EH (cell line): ENCODE measurements around the gene CMSS1.

ENCODE experiments used
- DNase-seq: peaks from one replicate; pipeline ENCODE4 v3.0.0-alpha.2; 2015; ENCODE audit warnings: low read depth

CMSS1 gene

DNA sequence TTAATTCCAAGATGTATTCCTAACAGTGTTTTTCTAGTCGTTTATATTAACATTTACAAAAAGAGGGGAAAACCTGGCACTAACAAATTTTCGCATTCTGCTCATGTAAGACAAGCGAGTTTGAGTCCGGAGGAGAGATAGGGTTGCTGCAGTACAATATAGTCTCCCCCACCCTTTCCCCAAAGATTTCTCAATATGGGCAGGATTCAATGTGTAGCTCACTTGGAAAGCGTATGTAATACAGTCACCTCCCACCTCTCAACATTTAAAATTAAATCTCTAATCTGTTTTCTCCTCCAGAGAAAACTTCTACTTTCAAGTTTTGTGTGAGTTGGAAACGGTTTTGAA, 57.9 kb downstream of the CMSS1 start:
- DNase-seq: peak; percentile 76

DNA sequence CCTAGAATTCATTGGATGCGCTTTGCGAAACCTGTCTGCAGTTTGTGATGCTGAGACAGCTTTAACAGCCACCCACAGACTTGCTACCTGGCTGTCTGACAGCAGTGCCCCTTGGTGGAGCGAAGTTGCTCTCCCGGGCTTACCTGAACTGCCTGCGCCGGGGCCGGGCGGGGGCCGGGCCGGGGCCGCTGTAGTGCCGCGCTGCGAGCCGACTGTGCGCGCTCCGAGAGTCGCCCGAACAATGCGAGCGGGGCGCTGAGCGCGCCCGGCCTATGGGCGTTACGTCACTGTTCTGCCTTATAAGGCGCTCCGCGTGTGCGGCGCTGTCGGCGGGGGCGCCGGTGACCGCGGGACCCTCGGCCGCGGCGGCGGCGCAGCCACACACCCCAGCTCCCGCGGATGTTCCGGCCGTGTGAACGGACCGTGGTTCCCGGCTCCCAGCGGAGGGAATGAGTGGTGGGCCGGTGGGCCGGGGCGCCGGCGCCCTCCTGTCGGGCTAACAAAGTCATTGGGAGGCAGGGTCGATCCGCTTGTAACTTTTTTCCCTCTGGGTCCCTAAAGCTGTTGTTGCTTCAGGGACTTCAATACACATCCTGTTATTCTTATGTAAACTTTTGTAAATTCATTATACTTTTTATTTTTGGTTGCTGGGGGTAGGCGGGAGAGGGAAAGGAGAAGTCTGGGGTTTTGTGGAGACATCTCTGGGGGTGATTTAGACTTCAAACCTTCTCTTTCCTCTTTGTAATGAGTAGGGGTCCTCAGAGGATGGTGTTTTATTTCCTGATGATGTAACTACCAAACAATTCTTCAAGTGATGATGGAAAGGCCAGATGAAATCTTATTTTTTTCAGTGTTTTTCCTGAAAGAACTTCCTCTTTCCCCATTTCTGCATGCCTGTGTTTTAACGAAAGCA, 58.5 kb downstream of the CMSS1 start:
- peak; percentile 86 for DNase-seq

DNA sequence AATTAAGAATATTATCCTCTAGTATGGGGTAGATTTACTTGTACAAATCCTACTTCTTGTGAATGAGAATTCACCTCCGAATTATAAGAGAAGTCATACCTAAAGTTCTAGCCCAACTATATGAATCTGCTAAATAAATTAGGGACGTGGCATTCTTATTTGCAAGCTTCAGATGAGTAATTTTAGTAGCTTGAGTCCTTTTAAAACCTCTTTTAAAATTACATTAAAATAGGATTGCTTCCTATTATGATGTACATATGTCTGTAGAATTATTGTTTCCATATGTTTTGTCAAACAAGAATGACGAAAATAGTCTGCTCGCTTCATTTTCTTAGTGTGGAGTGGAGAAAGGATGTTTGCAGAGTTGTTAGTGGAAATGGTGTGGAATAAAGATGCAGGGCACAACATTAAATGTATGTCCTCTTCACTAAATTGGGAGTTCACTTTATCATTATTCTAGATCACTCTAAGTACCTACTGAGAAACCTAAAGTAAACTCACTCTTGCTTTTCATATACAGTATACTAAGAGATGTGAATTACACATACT, 59.4 kb downstream of the CMSS1 start:
- no peak for DNase-seq

DNA sequence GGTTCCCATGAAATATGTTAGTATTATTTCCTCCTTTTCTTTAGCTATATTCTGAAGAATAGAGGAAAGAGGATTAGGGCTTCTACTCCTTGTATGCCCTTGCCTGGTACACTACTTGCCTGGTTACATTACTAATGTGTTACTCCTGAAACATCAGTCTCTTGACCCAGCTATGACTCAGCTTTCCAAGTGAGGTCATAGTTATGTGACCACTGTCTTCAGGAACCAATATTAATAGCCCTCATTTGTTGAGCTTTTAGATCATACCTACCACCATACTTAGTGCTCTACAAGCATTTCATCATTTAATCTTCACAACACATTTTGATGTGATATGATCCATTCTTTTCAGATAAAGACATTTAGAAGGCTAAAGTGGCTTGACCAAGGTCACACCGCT, 60.3 kb downstream of the CMSS1 start:
- DNase-seq: peak; percentile 86

DNA sequence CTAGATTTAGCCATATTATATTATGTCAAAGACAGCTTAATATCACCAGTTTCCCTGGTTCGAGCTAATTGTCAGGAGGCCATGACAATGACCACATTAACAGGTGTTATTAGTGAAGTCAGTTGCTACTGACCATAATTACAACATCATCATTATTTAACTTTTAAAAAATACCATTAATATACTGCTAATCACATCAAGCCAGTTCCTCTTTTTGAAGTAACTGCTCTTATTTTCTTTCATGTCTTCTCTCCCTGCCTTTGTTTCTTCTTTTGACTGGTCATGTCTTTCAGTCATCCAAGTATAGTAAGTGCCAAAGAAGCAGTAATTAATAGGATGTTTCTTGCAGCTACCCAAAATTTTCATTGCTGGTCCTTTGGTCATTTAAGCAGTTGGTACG, 61.6 kb downstream of the CMSS1 start:
- no peak for DNase-seq

DNA sequence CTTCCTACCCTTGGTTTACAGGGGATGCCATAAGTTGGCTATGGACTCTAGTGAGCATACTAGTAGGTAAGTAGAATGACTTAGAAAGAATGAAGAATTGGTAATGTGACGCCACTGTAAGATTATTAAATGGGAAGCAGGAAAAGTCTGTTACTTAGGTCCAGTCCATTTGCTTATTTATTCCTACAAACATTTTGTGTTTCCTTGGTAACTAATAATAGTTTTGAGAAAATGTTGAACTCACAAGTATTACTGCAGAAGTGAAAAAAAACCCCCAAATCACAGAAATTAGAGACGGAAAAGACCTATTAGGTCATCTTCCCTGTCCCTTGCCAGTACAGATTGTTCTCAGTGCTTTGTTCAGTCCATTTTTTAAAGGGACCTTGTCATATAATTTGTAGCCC, 63.5 kb downstream of the CMSS1 start:
- DNase-seq: no peak

DNA sequence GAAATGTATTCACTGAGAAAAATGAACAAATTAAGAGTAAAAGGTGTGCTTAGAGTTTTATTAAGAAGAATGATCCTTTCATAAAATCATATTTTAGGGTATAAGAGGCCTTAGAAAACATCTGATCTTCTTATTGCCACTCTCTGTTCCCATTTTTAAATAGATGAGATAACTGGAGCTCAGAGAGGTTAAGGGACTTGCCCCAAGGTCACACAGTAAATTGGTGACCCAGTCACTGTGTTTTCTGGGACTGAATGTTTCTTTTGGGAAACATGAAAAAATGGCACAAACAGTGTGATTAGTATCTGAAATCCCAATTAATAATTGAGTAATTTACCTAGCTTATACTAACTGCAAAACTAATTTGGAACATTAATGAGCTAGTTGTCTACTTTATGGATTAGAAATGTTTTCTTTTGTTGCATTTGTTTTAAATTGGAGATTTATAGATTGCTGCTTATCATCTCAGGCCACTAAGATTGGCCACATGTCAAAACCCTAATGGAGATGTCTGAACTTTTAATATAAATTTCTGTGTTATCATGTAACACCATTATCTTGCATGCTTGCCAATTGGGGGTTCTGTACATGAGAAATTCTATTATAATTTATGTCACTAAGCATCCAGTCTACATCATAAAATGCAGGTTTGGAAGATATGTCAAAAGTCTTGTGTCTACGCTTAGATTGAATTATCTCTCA, 64.9 kb downstream of the CMSS1 start:
- DNase-seq: no peak

DNA sequence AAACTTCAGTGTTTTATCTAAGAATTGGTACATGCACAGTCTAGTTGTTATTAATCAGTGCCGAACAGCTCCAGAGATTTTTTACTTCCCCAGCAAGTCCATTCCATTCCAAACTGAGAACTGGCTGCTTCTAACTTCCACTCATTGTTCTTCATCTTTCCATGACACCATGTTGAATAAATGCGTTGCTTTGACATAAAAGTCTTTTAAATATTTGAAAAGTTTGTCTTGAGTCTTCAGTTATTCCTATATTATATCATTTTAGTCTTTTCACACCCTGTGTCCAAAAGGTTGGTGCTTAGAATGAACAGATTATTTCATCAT, 65.4 kb downstream of the CMSS1 start:
- no peak for DNase-seq

DNA sequence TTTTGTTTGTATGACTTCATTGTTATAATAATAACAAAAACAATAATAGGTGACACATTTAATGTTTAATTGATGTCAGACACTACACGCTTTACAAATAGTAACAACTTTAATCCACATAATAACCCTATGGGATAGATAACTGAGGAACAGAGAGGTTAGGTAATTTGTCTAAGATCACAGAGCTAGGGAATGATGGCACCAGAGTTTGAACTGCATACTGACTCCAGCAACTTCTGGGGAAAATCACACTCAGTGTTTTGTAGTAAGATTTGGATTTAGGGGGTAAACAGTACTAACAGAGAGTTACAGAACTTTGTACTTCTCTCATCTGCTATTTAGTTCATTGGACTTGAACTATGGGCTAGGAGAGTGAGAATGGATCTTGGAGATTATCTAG, 66.0 kb downstream of the CMSS1 start:
- DNase-seq: no peak

DNA sequence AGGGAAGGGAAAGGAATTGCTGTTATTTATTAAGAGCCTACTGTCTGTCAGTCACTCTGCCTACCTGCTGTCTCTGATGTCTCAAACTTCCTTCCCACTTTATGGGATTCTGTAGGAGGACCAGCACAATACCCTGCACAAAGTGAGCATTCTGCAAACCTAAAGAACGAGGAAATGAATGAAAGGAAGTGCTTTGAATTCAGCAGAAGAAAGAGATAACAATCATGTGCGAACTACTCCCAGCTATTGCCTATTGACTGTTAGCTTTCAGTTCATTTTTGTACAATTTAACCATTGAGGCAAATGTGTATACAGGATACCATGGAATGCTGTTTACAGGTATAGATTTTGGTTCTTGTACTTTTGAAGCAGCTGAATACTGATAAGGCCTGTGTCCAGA, 66.8 kb downstream of the CMSS1 start:
- no peak for DNase-seq

DNA sequence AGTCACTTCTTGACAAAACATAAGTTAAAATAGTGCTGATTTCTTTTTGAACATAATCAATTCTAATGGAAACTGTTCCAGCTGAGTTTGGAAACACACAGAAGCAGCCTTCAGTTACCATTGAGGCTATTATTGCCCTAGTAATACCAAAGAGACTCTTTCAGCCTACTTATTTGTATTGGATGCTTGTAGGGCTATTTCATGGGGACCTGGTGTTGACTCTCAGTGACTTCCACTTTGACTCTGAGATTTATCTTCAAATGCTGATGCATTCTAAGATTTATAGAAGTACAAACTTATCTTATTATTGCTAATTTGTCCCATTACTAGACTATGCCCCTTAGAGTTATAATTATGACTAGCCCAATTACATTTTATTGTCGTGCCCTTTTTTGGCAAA, 67.4 kb downstream of the CMSS1 start:
- DNase-seq: no peak

DNA sequence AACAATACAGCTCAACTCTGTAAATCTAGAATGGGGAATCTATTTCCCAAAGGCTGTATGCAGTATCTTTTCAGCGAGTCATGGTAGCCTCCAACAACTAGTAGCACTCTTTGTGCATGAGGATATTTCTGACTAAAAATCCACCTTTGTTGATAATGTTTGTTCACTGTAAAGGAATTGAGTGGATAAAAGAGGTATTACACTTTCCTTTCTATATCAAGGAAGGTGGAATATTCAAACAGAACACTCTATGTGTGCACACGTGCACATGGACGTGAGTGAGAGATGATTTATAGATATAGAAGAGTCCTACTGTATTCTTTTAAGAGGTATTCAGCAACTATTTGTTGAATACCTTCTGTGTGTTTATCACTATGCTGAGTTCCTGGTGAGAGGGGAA, 68.2 kb downstream of the CMSS1 start:
- DNase-seq: no peak

DNA sequence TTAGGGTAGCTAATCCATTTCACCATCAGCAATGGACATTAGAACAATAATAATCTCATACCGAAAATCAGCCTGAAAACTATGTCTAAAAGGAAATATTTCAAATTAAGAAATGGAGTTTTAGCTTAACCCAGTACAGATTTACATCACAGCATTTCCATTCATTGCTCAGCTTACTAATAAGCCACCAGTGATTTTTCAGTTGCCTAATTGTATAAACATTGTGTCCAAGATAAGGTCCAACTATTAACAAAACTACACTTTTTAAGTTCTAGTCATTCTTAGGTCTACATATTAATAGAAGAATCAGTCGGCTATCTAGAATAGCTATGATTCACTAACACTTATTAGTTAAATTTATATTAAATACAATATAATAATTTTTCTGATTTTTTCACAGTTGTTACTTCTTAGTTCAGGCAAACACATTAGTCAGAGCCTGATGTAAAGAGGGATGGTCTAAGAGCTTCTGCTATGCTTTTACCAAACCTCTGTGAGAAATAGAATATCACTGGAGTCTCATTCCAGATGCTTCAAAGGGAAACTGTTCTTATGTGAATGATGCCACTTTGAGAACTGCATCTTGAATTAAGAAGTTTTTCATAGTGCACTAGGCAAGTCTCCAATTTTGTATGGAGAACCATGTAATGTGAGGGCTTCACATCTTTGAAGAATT, 74.1 kb downstream of the CMSS1 start:
- DNase-seq: no peak

DNA sequence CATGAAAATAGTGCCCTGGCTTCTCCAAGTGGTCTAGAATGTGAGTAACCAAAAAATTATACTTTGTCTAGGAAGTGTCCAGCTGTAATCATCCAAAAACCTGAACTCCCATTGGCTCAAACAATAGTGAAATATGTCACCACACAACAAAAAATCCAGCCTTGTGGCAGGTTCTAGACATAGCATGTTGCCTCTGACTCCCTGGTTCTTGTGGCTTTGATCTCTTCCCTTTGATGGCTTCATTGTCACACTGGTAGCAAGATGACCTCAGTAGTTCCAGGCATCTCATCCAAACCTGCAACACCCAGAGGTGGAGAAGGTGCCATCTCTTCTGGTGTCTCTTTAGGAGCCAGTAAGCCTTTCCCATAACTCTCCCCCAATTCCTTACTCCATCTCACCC, 74.7 kb downstream of the CMSS1 start:
- DNase-seq: no peak

DNA sequence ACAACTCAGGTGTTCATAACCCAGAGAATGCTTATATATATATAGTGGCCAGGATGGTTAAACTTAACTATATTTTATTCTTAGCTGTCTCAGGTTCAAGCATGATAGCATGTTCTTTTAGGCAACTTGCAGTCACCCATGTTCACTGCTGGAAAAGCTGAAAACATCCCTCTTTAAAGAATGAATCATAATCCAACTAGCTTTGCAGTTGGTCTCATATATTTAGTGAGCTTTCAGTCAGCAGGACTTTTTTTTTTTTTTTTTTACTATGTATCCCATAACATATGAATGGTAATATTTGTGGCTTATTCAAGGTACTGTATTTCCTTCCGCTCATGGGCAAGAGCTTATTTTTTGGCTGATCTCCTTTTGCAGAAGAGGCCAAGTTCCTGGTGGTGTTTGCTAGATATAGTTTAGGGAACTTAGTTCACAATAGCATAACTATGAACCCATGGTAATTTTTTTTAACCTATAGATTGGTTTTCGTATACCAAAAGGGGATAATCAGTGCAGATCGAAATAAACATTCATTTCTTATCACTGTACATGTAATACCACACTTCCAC, 77.6 kb downstream of the CMSS1 start:
- peak; percentile 48 for DNase-seq

DNA sequence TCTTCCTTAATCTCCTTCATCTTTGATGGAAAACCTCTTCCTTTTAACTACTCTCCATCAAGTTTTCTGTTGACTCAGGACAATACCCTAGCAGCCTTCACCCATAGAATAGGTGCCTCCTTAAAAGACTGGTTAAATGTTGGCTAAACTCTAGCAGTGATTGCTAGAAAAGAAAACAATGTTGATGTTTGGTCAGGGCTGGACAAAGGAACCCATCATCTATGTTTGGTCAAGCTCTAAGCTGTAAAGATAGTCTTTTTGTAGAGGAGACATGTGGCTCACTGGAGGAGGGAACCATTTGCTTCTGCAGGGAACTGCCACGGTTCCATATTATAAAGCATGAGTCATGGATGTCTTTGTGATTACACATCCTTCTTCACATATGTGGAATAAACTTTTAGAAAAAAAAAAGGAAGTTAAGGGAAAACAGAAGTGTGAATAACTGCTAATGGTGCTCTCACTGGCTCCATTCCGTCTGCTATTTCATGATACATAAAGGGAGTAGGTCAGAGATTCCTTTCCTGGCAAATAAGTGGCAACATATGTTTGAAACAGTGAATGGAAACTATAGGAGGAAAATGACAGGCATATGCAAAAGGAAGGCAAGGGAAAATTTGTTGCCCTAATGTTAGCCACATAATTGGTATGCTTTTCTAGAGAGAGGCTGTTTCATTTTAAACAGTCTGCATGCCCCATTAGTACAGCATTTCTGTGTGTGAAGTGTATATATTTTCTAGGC, 78.2 kb downstream of the CMSS1 start:
- DNase-seq: peak; percentile 96

DNA sequence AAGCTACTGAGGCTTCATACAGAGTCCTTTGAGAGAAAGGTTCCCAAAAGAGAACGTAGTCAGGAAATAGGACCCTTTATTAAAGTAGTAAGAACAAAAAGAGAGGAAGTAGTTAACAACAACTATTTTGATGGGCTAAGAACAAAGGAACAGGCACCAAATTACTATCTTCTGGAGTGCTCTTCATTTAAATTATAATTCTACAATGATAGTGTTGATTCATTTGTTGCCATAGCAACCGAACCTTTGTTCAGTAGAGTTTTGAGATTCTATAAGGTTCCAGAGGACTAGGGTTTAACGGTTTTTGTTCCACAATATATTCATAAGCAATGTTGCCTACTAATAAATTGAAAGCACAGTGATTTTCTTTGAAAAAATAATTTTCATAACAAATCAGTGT, 78.8 kb downstream of the CMSS1 start:
- DNase-seq: no peak

DNA sequence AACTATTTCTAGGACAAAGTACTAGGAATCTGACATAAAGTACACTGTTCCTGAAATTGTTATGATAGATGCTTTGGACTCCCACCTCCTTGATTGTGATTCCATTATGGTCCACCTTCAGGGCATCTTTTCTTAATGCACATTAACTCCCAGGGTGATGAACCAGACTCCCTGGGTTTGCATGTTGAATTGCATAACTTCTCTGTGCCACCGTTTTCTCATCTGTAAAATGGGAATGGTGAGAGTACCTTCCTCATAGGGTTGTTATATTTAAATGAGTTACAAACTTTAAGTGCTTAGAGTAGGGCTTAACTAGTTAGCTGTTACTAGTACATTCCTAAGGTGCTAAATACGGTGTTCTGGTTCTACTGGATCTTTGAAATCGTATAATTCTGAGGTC, 81.9 kb downstream of the CMSS1 start:
- DNase-seq: no peak

DNA sequence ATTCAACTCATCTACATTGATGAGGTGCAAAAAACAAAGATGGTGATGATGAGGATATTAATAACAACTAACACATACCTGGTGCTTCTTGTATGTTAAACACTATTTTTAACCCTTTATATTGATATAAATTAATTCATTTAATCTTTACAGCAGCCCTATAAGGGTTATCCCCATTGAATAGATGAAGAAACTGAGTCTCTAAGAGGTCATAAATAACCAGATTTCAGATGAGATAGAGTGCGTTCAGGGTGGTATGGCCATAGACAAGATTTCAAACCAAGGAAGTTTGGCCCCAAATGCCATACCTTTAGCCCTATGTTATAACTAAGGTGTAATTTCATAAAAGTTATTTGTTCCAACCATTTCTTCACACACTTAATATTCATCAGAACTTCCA, 82.6 kb downstream of the CMSS1 start:
- DNase-seq: no peak

DNA sequence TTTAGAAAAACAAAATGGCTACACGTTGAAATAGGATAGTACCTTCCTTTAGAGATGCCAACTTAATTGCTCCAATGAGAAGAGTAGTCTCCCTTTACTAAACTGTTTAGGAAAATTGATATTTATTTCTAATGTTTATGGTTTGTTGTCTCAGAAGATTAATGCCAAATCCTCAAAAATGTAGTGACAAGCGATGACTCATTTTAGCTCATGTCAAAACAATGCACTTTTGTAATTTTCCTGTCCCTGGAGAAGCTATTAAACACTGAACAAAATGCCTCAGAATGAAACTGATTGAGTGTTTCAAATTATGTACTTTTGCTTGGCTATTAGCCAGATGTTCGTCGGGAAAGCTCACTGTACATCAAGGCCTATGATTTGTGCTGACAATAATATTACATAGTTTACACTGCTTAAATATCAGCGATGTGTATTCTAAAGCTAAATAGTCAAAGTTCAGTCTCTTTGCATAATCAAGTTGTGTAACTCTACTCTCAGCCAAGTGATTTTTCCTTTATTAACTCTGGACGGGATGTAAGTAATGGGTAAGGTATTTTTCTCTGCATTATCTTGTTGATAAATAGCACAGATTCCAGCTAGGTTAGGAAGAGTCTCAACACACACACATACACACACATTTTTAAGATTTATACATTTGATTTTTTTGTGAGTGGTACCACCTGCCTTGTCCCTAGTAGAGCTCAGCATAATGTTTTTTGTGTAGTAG, 83.7 kb downstream of the CMSS1 start:
- DNase-seq: peak; percentile 87

DNA sequence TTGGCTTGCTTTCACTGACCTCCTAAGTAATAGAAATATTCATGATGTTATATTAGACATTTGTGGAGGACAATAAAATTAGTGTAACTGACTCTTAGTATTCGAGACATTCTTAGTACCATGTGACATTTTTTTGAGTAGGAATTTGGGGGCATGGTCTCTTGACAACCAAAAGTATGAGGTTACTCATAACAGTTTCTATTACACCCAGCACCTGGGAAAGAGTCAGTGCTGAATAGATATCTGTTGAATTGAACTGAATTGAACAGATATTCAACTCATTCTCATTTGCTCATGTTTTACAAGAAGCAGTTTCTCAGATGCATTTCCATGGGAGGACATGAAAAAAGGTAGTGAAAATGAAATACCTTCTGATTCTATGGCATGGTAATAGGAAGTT, 84.4 kb downstream of the CMSS1 start:
- peak; percentile 49 for DNase-seq
